Ectodermal cell (in vitro differentiated cells): Measurements from ENCODE around the gene GIT1.

Experiments
- H3K27ac ChIP-seq: 2 replicates; pipeline ENCODE4 v1.7.0; 2013; ENCODE audit warnings: mild to moderate bottlenecking, low read depth, low read length; ENCODE audit not compliant: insufficient read depth, poor library complexity, severe bottlenecking
- H3K27me3 ChIP-seq: 2 replicates; pipeline ENCODE4 v1.7.0; 2013; ENCODE audit warnings: mild to moderate bottlenecking, low read length; ENCODE audit not compliant: insufficient read depth, control insufficient read depth, poor library complexity, severe bottlenecking
- H3K36me3 ChIP-seq: one replicate; pipeline ENCODE4 v1.7.0; 2013; ENCODE audit warnings: low read length; ENCODE audit not compliant: control insufficient read depth, insufficient read depth
- H3K4me1 ChIP-seq: one replicate; pipeline ENCODE4 v1.7.0; 2013; ENCODE audit warnings: low read length; ENCODE audit not compliant: control insufficient read depth, insufficient read depth
- H3K4me3 ChIP-seq: 2 replicates; pipeline ENCODE4 v1.7.0; 2013; ENCODE audit warnings: low read depth, low read length, control low read depth; ENCODE audit not compliant: insufficient read depth
- H3K9me3 ChIP-seq: 2 replicates; pipeline ENCODE4 v1.7.0; 2013; ENCODE audit warnings: mild to moderate bottlenecking, low read length, moderate library complexity; ENCODE audit not compliant: control insufficient read depth
- WGBS, 2 experiments: methylation state at CpG; one replicate each; pipeline ENCODE4 v1.1.7; 2013; ENCODE audit warnings: missing lambda C conversion rate in 2 of 2; 5-methylcytosine and 5-hydroxymethylcytosine counted together

Gene GIT1

GRCh38 chr17:29615492-29616299 lies 26.2 kb upstream of the GIT1 start:
- H3K9me3 ChIP-seq, result no peaks in the 10 kb centered on the region
- H3K27ac ChIP-seq, result no peak overlapping the region
- 3% methylated on average over 74 of the region's 74 CpGs for WGBS, 2 experiments
- peak overlapping the region; percentile 29 for H3K4me3 ChIP-seq
- peaks cover 32% of the 10 kb centered on the region for H3K4me1 ChIP-seq
- no peaks in the 10 kb centered on the region for H3K36me3 ChIP-seq
- peaks cover 70% of the 10 kb centered on the region for H3K27me3 ChIP-seq

GRCh38 chr17:29615048-29615385 lies 25.6 kb upstream of the GIT1 start:
- Histone ChIP-seq H3K27me3 (peaks cover 69% of the 10 kb centered on the region), H3K36me3 (no peaks in the 10 kb centered on the region), H3K9me3 (no peaks in the 10 kb centered on the region), H3K27ac (no peak overlapping the region), H3K4me3 (peak overlapping the region; percentile 29), H3K4me1 (peaks cover 28% of the 10 kb centered on the region)
- 70 to 72% methylated on average over 15 of the region's 15 CpGs for WGBS, 2 experiments

GRCh38 chr17:29614349-29615047 lies 25.1 kb upstream of the GIT1 start:
- Histone ChIP-seq H3K36me3 (no peaks in the 10 kb centered on the region), H3K4me3 (no peak overlapping the region), H3K9me3 (no peaks in the 10 kb centered on the region), H3K4me1 (peaks cover 28% of the 10 kb centered on the region), H3K27me3 (peaks cover 69% of the 10 kb centered on the region), H3K27ac (no peak overlapping the region)
- WGBS, 2 experiments, result 72 to 73% methylated on average over 15 to 16 of the region's 16 CpGs

GRCh38 chr17:29613856-29614255 lies 24.4 kb upstream of the GIT1 start:
- Histone ChIP-seq H3K36me3 (no peaks in the 10 kb centered on the region), H3K9me3 (no peaks in the 10 kb centered on the region), H3K4me3 (no peak overlapping the region), H3K27me3 (peaks cover 62% of the 10 kb centered on the region), H3K4me1 (peaks cover 28% of the 10 kb centered on the region), H3K27ac (no peak overlapping the region)
- WGBS, 2 experiments, result 40 to 41% methylated on average over 13 of the region's 13 CpGs

- 6 to 7% methylated on average over 50 of the region's 50 CpGs for WGBS, 2 experiments
- no peak overlapping the region for H3K27ac ChIP-seq
- no peaks in the 10 kb centered on the region for H3K36me3 ChIP-seq
- no peak overlapping the region for H3K4me3 ChIP-seq
- H3K9me3 ChIP-seq, result no peaks in the 10 kb centered on the region
- H3K4me1 ChIP-seq, result peaks cover 28% of the 10 kb centered on the region
- H3K27me3 ChIP-seq, result peaks cover 58% of the 10 kb centered on the region
Observed at GRCh38 chr17:29613352-29613837, 23.9 kb upstream of the GIT1 start.

GRCh38 chr17:29612404-29613280 lies 23.2 kb upstream of the GIT1 start:
- Histone ChIP-seq H3K27ac (no peak overlapping the region), H3K36me3 (no peaks in the 10 kb centered on the region)
- 92% methylated on average over 85 of the region's 85 CpGs for WGBS, 2 experiments

GRCh38 chr17:29612094-29612403 lies 22.6 kb upstream of the GIT1 start:
- no peak overlapping the region for H3K27ac ChIP-seq
- 96 to 97% methylated on average over 12 of the region's 12 CpGs for WGBS, 2 experiments
- no peaks in the 10 kb centered on the region for H3K36me3 ChIP-seq
- peaks cover 44% of the 10 kb centered on the region for H3K27me3 ChIP-seq
- H3K9me3 ChIP-seq, result no peaks in the 10 kb centered on the region
- H3K4me3 ChIP-seq, result no peak overlapping the region
- H3K4me1 ChIP-seq, result peaks cover 22% of the 10 kb centered on the region

More at GRCh38 chr17:29612404-29613280, 23.2 kb upstream of the GIT1 start:
- peaks cover 50% of the 10 kb centered on the region for H3K27me3 ChIP-seq
- no peaks in the 10 kb centered on the region for H3K9me3 ChIP-seq
- no peak overlapping the region for H3K4me3 ChIP-seq
- H3K4me1 ChIP-seq, result peaks cover 28% of the 10 kb centered on the region

- 95 to 96% methylated on average over 11 of the region's 11 CpGs for WGBS, 2 experiments
- no peaks in the 10 kb centered on the region for H3K36me3 ChIP-seq
Observed at GRCh38 chr17:29611351-29612093, 22.1 kb upstream of the GIT1 start.

GRCh38 chr17:29610395-29610794 lies 20.9 kb upstream of the GIT1 start:
- WGBS, 2 experiments, result 88 to 93% methylated on average over 3 of the region's 3 CpGs
- no peaks in the 10 kb centered on the region for H3K36me3 ChIP-seq

More at GRCh38 chr17:29611351-29612093, 22.1 kb upstream of the GIT1 start:
- Histone ChIP-seq H3K27ac (no peak overlapping the region), H3K4me3 (no peak overlapping the region), H3K27me3 (peaks cover 39% of the 10 kb centered on the region), H3K9me3 (no peaks in the 10 kb centered on the region), H3K4me1 (peaks cover 17% of the 10 kb centered on the region)

More at GRCh38 chr17:29610395-29610794, 20.9 kb upstream of the GIT1 start:
- Histone ChIP-seq H3K27me3 (peaks cover 28% of the 10 kb centered on the region), H3K27ac (no peak overlapping the region), H3K4me3 (no peak overlapping the region), H3K9me3 (no peaks in the 10 kb centered on the region), H3K4me1 (peaks cover 15% of the 10 kb centered on the region)
